SH-SY5Y (cell line): ENCODE measurements around the gene RABL6.

Source experiments
- GATA2 ChIP-seq: IDR thresholded peaks from 2 replicates; pipeline ENCODE4 v1.6.1; 2011; ENCODE audit warnings: mild to moderate bottlenecking, low read depth, low read length
- GATA3 ChIP-seq: IDR thresholded peaks from 2 replicates; pipeline ENCODE4 v1.6.1; 2011; ENCODE audit warnings: low read depth, mild to moderate bottlenecking, low read length, moderate library complexity

The RABL6 gene

GRCh38 chr9:136854113-136854841 is 46.5 kb downstream of the RABL6 start:
- TF ChIP-seq GATA3 (no peak), GATA2 (no peak)

- TF ChIP-seq GATA2 (no peak), GATA3 (no peak)
These were observed 47.2 kb downstream of the RABL6 start for GRCh38 chr9:136854842-136855460.

- no peak for TF ChIP-seq GATA2
- no peak for TF ChIP-seq GATA3
These were observed 47.8 kb downstream of the RABL6 start for GRCh38 chr9:136855461-136856078.

GRCh38 chr9:136856079-136856476 is 48.3 kb downstream of the RABL6 start:
- no peak for TF ChIP-seq GATA3
- no peak for TF ChIP-seq GATA2

GRCh38 chr9:136856541-136857141 is 48.9 kb downstream of the RABL6 start:
- no peak for TF ChIP-seq GATA3
- TF ChIP-seq GATA2: no peak

- no peak for TF ChIP-seq GATA3
- no peak for TF ChIP-seq GATA2
These were observed 49.4 kb downstream of the RABL6 start for GRCh38 chr9:136857166-136857565.

GRCh38 chr9:136857581-136858412 is 50.0 kb downstream of the RABL6 start:
- TF ChIP-seq GATA2 (no peak), GATA3 (no peak)

GRCh38 chr9:136858452-136858843 is 50.7 kb downstream of the RABL6 start:
- TF ChIP-seq GATA3 (no peak), GATA2 (no peak)

- TF ChIP-seq GATA2 (no peak), GATA3 (no peak)
These were observed 51.4 kb downstream of the RABL6 start for GRCh38 chr9:136858844-136859757.

- TF ChIP-seq GATA3 (no peak), GATA2 (no peak)
These were observed 52.8 kb downstream of the RABL6 start for GRCh38 chr9:136860529-136860928.

GRCh38 chr9:136860933-136861873 is 53.5 kb downstream of the RABL6 start:
- TF ChIP-seq GATA2 (no peak), GATA3 (no peak)
